ENCODE measurements around the gene ST3GAL6. TPM values are rescaled to one million over a fixed set of nuclear protein-coding genes. Genes with fewer than 3 reads are reported as not detected.

ST3GAL6 gene
- total and polyA plus RNA-seq, 8 donors, result 10.9 to 30.8 (median 18.8) TPM

GRCh38 chr3:98801043-98801747, 38.1 kb downstream of the ST3GAL6 start:
- TF ChIP-seq CTCF (IDR thresholded peaks at IDR 0.05), result no peak
- no peaks in the 10 kb centered on the region for H3K9me3 ChIP-seq
- ATAC-seq (no peak), DNase-seq (no peak)
- intact Hi-C loops (cut with DNase I), result no loop called here
- H3K4me1 ChIP-seq, result no peaks in the 10 kb centered on the region
- H3K27me3 ChIP-seq, result no peaks in the 10 kb centered on the region
- H3K27ac ChIP-seq, result no peak overlapping the region
- no peak overlapping the region for H3K4me3 ChIP-seq
- peaks cover 0 to 24% of the 10 kb centered on the region in 2 donors for H3K36me3 ChIP-seq

- H3K4me3 ChIP-seq, result no peak overlapping the region
- peaks cover 0 to 4% of the 10 kb centered on the region in 2 donors for H3K4me1 ChIP-seq
- no peak for TF ChIP-seq CTCF (IDR thresholded peaks at IDR 0.05)
- H3K9me3 ChIP-seq, result no peaks in the 10 kb centered on the region
- no peak overlapping the region for H3K27ac ChIP-seq
- H3K27me3 ChIP-seq, result no peaks in the 10 kb centered on the region
- DNase-seq, result no peak
- intact Hi-C loops (cut with DNase I), result loop anchor here in 1 of 2 donors (5.0 kb wide), 1 partner anchor 203 kb away; no protein-coding TSS in a partner anchor
- no peak for ATAC-seq
- H3K36me3 ChIP-seq, result peaks cover 0 to 21% of the 10 kb centered on the region in 2 donors
Observed at GRCh38 chr3:98805571-98805970, 42.4 kb downstream of the ST3GAL6 start.

GRCh38 chr3:98806521-98806920, 43.4 kb downstream of the ST3GAL6 start:
- Histone ChIP-seq H3K4me1 (peaks cover 0 to 7% of the 10 kb centered on the region in 2 donors), H3K9me3 (no peaks in the 10 kb centered on the region), H3K27ac (no peak overlapping the region), H3K27me3 (no peaks in the 10 kb centered on the region), H3K4me3 (no peak overlapping the region), H3K36me3 (peaks cover 0 to 21% of the 10 kb centered on the region in 2 donors)
- TF ChIP-seq CTCF (IDR thresholded peaks at IDR 0.05), result no peak
- intact Hi-C loops (cut with DNase I), result loop anchor here in 1 of 2 donors (5.0 kb wide), 1 partner anchor 204 kb away; no protein-coding TSS in a partner anchor
- ATAC-seq (no peak), DNase-seq (no peak)

- intact Hi-C loops (cut with DNase I), result loop anchor here in 1 of 2 donors (5.0 kb wide), 1 partner anchor 205 kb away; no protein-coding TSS in a partner anchor
- Histone ChIP-seq H3K27ac (no peak overlapping the region), H3K4me1 (peaks cover 0 to 7% of the 10 kb centered on the region in 2 donors)
Observed at GRCh38 chr3:98807011-98807410, 43.9 kb downstream of the ST3GAL6 start.

More at GRCh38 chr3:98807011-98807410, 43.9 kb downstream of the ST3GAL6 start:
- no peak for DNase-seq
- H3K9me3 ChIP-seq, result no peaks in the 10 kb centered on the region
- H3K27me3 ChIP-seq, result no peaks in the 10 kb centered on the region
- no peak for TF ChIP-seq CTCF (IDR thresholded peaks at IDR 0.05)
- peaks cover 0 to 21% of the 10 kb centered on the region in 2 donors for H3K36me3 ChIP-seq
- no peak overlapping the region for H3K4me3 ChIP-seq
- no peak for ATAC-seq

Measured in left lung (tissue), 10 donors.